Vagina (tissue), 2 donors: ENCODE results near the gene ADGRL3. TPM values are rescaled to one million over a fixed set of nuclear protein-coding genes. Genes with fewer than 3 reads are reported as not detected.

ENCODE experiments used
- DNase-seq, 2 donors: peaks; one replicate each; pipeline ENCODE4 v3.0.0-alpha.2; 2017; ENCODE audit errors: extremely low spot score in 2 of 2
- H3K27ac ChIP-seq: fragments of 200-600 bp; sonication (generic); one replicate; pipeline ENCODE4 v1.5.1; 2019
- H3K27me3 ChIP-seq: fragments of 200-600 bp; sonication (generic); one replicate; pipeline ENCODE4 v1.5.1; 2019
- H3K36me3 ChIP-seq, 2 donors: fragments of 200-600 bp; sonication (generic); one replicate each; pipeline ENCODE4 v1.5.1; 2017 to 2019
- H3K4me1 ChIP-seq: fragments of 200-600 bp; sonication (generic); one replicate; pipeline ENCODE4 v1.5.1; 2019
- H3K4me3 ChIP-seq, 2 donors: fragments of 200-600 bp; sonication (generic); 1 replicate in 1 of 2; 2 replicates in 1 of 2; pipeline ENCODE4 v1.5.1; 2016 to 2019
- H3K9me3 ChIP-seq: fragments of 200-600 bp; sonication (generic); one replicate; pipeline ENCODE4 v1.5.1; 2019
- CTCF ChIP-seq, 3 experiments: fragments of 450-650 bp in 2 of 3; fragments of 200-600 bp in 1 of 3; sonication (generic) in 1 of 3; IDR thresholded peaks; one replicate each; pipeline ENCODE4 v1.5.1; 2017 to 2019; ENCODE audit warnings: antibody characterized with exemption in 3 of 3, mild to moderate bottlenecking in 2 of 3, moderate library complexity in 2 of 3
- POLR2A ChIP-seq, 2 donors: fragments of 450-650 bp; IDR thresholded peaks; one replicate each; pipeline ENCODE4 v1.6.1; 2017; ENCODE audit warnings: antibody characterized with exemption in 2 of 2, mild to moderate bottlenecking in 2 of 2, moderate library complexity in 2 of 2
- POLR2AphosphoS5 ChIP-seq, 2 donors: sonication (generic); formaldehyde crosslinking; IDR thresholded peaks; one replicate each; pipeline ENCODE4 v1.9.0; 2017; ENCODE audit warnings: antibody characterized with exemption in 2 of 2, mild to moderate bottlenecking in 2 of 2, low read depth in 1 of 2; ENCODE audit not compliant: insufficient read depth in 1 of 2
- intact Hi-C: fragments of 100-400 bp; cut with DNase I; formaldehyde crosslinking; loops from one replicate; pipeline ENCODE4 v1.15.1; 2023
- total RNA-seq: library from RNA; depleted of rRNA; stranded (reverse); fragments of >200 nt; gene quantifications from one replicate; pipeline ENCODE4 v1.2.3, GENCODE V29; 2016

ADGRL3 gene
- total RNA-seq, 1 donor from 2014 or later = 16.9 TPM

- Histone ChIP-seq H3K4me3 (no peak overlapping the region), H3K9me3 (no peaks in the 10 kb centered on the region), H3K4me1 (no peaks in the 10 kb centered on the region), H3K27ac (no peak overlapping the region), H3K36me3 (no peaks in the 10 kb centered on the region), H3K27me3 (no peaks in the 10 kb centered on the region)
- no peak for DNase-seq
- intact Hi-C loops = no loop called here
- TF ChIP-seq POLR2AphosphoS5 (IDR thresholded peaks at IDR 0.05; ENCODE audit: insufficient read depth in 1 of 2, low read depth in 1 of 2) = no peak
These were observed 311.8 kb downstream of the ADGRL3 start for GRCh38 chr4:61511716-61512488.

GRCh38 chr4:61514991-61515390 lies 314.9 kb downstream of the ADGRL3 start:
- no peak for DNase-seq
- TF ChIP-seq POLR2A (IDR thresholded peaks at IDR 0.05) (no peak), POLR2AphosphoS5 (IDR thresholded peaks at IDR 0.05; ENCODE audit: insufficient read depth in 1 of 2, low read depth in 1 of 2) (no peak), CTCF (IDR thresholded peaks at IDR 0.05) (no peak)
- Histone ChIP-seq H3K9me3 (no peaks in the 10 kb centered on the region), H3K36me3 (no peaks in the 10 kb centered on the region), H3K4me3 (no peak overlapping the region), H3K27ac (no peak overlapping the region), H3K4me1 (no peaks in the 10 kb centered on the region), H3K27me3 (no peaks in the 10 kb centered on the region)
- intact Hi-C loops = no loop called here

- Histone ChIP-seq H3K9me3 (no peaks in the 10 kb centered on the region), H3K27ac (no peak overlapping the region), H3K4me1 (no peaks in the 10 kb centered on the region), H3K27me3 (no peaks in the 10 kb centered on the region), H3K36me3 (no peaks in the 10 kb centered on the region), H3K4me3 (no peak overlapping the region)
- intact Hi-C loops = no loop called here
- TF ChIP-seq CTCF (IDR thresholded peaks at IDR 0.05) = no peak
- TF ChIP-seq POLR2A (IDR thresholded peaks at IDR 0.05) = no peak
- TF ChIP-seq POLR2AphosphoS5 (IDR thresholded peaks at IDR 0.05; ENCODE audit: insufficient read depth in 1 of 2, low read depth in 1 of 2) = no peak
- DNase-seq = no peak
These were observed 317.0 kb downstream of the ADGRL3 start for GRCh38 chr4:61517144-61517543.

- Histone ChIP-seq H3K27ac (no peak overlapping the region), H3K4me1 (no peaks in the 10 kb centered on the region), H3K4me3 (no peak overlapping the region), H3K36me3 (no peaks in the 10 kb centered on the region), H3K9me3 (no peaks in the 10 kb centered on the region), H3K27me3 (no peaks in the 10 kb centered on the region)
- intact Hi-C loops = no loop called here
- TF ChIP-seq POLR2A (IDR thresholded peaks at IDR 0.05) = no peak
- no peak for DNase-seq
These were observed 320.0 kb downstream of the ADGRL3 start for GRCh38 chr4:61520166-61520565.

DNA sequence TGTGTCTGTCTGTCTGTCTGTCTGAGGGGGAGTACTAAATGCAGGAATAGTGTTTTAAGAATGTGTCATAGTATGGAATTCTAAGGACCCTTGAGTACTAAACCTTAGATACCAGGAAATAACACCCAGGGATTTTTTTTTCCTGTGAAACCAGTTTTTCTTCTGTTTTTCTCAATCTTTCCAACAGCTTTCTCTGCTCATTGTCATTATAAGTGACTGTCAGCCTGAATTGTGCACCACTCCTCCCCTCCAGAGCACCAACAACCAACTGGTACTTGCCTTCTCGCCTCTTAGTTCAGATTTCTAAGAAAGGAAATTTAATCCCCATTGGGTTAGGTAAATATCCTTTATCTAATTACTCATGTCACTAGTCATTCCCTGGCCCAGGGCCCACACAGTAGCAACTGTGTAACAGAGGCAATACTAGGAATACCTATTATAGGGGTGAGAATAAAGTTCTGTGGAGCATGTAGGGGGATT lies 320.6 kb downstream of the ADGRL3 start:
- no peaks in the 10 kb centered on the region for H3K9me3 ChIP-seq
- intact Hi-C loops = no loop called here
- no peaks in the 10 kb centered on the region for H3K27me3 ChIP-seq
- no peak for DNase-seq
- H3K4me3 ChIP-seq = no peak overlapping the region
- no peaks in the 10 kb centered on the region for H3K36me3 ChIP-seq
- no peaks in the 10 kb centered on the region for H3K4me1 ChIP-seq
- H3K27ac ChIP-seq = no peak overlapping the region
- TF ChIP-seq POLR2A (IDR thresholded peaks at IDR 0.05) (no peak), CTCF (IDR thresholded peaks at IDR 0.05) (no peak), POLR2AphosphoS5 (IDR thresholded peaks at IDR 0.05; ENCODE audit: insufficient read depth in 1 of 2, low read depth in 1 of 2) (no peak)

DNA sequence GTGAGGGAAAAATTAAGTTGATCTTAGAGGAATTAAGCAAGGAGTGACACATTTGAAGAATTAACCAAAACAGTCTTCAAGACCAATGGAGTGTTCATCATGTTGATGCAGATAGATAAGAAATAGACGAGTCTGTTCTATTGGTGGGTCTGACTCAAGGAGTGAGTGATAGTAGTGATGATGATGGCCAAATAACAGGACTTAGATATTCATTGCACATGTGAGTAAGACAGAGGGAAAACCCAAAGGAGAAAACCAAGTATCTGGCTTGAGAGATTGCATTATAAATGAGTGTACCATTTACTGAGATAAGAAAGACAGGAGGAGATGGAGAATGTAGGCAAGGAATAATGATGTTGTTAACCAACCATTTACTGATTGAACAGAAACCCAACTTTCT lies 321.3 kb downstream of the ADGRL3 start:
- no peak for DNase-seq
- Histone ChIP-seq H3K4me3 (no peak overlapping the region), H3K9me3 (no peaks in the 10 kb centered on the region), H3K27ac (no peak overlapping the region), H3K27me3 (no peaks in the 10 kb centered on the region), H3K36me3 (no peaks in the 10 kb centered on the region), H3K4me1 (no peaks in the 10 kb centered on the region)
- TF ChIP-seq POLR2AphosphoS5 (IDR thresholded peaks at IDR 0.05; ENCODE audit: insufficient read depth in 1 of 2, low read depth in 1 of 2) (no peak), POLR2A (IDR thresholded peaks at IDR 0.05) (no peak), CTCF (IDR thresholded peaks at IDR 0.05) (no peak)
- intact Hi-C loops = no loop called here
